ENCODE measurements around the gene TCF4.

The TCF4 gene

DNA sequence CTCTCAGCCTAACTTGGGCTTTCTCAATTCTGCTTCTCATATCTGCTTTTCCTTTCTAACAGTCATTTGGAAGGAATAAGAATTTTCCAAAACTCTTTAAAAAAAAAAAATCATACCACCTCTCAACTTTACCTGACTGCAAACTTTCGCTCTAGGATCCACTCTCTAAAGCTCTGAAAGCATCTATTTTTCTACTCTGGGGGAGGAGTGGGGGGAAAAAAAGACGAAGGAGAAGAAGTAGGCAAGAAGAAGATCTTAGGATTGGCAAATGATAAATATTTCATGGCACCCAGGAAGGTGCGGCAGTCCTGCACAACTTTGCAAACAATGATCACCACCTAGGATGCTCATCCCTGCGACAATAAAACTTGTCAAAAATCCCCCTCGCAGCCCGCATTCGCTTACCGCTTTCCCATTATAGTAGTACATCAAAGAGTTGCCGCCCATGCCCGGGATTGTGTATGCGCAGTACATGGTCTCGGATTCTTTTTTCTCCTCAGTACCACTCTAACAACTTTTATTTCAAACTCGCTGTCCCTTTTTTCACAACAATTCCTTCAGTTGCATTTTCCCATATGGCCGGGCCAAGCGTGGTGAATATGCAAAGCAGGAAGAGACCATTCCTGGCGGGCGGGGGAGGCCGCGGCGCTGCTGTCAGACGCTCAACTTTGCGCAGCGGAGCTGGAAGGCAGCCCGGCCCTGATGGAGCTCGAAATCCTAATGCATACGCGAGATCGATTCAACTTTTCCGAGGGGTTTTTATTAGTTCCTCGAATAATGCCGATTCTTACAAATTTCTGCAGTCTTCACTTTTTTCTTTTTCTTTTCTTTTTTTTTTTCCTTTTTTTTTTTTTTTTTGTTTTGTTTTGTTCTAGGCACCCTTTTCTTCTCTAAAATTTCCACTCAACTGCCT is 266.5 kb downstream of the TCF4 start:
- peak; percentile 96 for DNase-seq (ENCODE audit: low spot score)

DNA sequence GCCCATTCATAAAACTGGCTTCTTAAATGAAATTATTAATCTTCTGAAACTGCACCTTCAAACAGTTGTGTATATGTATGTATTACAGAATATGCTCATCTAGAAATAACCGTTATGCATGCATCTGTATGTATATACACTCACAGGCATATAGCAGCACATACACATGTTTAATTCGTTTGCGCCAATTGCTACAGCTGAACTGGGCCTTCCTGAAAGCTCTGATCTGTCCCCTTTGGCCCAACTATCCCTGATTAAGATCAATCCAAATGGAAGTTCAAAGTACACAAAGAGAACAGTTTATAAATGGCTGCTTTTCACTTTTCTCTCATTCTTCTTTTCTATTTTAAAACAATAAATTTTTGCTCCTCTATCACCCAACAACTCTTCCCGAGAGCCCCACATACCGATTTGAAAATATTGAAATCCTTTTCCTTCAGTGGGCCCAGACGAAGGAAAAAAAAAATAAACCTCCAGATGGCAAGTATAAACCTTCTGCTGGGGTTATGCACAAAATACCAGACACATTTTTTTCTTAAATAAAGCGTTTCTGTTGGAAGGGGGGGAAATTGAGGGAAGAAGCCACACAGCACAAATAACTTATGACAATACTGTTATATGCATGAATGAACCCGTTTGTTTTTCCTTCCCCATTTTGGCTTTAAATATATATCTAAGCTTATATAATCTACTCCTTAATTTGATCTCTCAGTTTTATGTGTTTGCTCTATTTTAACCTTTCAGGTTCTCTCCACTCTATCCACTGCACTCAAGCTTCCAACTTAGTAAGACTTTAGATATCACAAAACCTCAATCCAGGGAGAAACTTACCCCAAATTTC is 267.3 kb downstream of the TCF4 start:
- DNase-seq (ENCODE audit: low spot score): peak; percentile 65

DNA sequence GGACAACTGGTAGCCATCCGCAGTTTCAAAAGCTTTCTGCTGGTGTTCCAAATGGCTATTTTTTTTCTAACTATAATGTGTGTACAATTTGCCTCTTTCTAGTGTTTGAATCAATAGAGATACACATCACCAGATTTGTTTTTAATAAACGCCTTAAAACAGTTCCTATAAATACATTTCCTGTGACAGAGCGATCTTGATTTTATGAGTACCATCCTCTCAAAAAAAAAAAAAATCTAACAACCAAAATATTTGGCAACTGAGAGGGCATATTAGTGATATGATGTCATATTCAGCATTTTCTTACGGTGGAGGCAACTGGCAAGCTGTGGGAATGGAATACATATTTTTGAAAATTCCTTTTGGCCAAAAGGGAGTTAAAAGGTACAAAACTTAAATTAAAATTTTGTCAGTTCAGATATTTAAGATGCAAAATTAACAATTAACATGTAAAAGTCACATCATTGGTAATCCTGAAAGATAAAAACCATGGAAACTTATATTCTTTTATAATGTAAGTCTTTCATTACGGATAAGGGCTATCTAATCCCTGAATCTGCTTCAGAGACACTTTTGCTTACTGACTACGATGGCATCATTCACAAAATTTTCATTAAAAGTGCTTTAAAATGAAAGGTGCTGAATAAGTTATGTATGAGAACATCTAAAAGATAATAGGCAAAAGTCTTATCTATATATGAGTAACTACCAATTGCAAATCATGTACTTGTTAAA is 268.4 kb downstream of the TCF4 start:
- DNase-seq (ENCODE audit: low spot score): no peak

DNA sequence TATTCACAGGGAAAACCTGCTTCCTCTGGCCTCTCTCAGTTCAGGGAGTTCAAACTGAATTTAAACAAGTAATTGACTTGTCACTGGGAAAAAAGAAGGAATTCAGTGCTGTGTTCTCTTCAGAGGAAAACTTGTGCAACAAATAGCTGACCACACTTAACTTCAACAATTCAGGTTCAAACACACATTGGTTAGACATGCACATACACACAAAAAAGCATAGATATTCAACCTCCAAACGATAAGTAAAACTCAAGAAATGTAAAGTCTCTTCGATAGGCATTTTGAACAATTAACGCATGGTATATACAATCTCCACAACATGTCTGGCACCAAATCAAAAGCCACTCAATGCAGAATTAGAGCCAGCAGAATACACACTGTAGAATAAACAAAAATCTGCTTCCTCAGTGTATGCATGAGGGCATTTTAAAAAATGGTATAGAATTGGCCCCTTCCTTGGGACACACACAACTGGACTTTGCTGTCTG is 269.0 kb downstream of the TCF4 start:
- DNase-seq (ENCODE audit: low spot score): no peak

DNA sequence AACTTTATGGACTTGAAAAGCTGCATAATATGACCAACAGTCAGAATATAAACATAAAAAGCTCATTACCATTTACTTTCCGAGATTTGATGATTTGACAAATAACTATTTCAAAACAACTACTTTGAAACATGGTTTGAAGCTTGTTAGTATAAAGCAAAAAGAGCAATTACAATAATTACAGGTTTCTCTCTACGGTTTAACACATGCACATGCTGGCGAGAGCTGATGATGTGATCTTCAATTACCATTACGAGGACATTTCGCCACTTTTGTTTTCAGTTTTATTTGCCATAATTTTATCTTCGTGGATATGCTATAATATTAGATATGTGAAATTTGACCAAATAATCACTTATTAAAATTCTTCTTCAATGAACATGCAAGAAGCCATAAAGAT is 270.1 kb downstream of the TCF4 start:
- DNase-seq (ENCODE audit: low spot score): no peak

DNA sequence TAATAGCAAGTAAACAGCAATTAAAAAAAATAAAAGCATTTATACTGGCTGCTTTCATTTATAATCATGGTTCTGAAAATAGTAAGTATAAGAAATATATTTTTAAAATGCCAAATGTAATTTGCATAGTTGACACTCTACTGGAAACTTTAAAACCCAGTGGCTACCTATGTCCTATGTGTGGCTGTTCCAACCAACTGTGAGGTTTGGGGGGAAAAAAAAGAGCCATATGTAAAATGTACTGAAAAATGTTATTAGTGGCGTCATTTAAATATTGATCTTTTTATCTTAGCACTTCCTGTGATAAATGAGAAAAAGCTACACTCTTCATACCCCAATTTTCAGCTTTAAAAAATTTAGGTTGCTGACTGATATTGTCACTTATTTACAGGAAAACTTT is 270.7 kb downstream of the TCF4 start:
- DNase-seq (ENCODE audit: low spot score): no peak

DNA sequence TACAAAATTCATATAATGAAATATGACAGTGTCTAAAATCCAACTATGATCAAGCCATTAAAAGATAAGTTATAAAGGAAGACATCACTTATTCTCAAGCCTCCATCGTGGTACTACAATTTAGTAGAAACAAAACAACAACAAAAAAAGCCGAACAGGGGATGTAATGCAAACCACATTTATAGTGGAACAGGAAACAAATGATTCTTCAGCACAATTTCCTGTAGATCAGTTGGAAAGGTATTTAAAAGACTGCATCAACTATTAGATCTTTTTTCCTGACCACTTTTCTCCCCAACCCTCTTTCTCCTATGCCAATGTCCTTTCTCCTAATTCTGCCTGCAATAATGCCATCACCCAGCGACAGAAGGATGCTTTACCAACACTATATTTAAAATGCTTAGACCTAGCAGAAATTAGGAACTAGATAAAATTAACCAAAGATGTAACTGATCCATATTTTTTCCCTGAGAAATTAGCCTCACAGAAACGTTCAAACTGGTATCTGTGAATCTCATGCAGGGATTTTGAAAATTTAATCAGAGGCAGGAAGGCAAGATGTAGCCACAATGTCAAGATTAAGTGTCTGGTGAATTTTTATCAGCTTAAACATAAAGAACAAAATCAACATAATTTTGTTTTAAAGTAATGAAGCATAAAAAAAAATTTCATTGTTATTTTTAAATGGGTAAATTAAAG is 271.4 kb downstream of the TCF4 start:
- no peak for DNase-seq (ENCODE audit: low spot score)

DNA sequence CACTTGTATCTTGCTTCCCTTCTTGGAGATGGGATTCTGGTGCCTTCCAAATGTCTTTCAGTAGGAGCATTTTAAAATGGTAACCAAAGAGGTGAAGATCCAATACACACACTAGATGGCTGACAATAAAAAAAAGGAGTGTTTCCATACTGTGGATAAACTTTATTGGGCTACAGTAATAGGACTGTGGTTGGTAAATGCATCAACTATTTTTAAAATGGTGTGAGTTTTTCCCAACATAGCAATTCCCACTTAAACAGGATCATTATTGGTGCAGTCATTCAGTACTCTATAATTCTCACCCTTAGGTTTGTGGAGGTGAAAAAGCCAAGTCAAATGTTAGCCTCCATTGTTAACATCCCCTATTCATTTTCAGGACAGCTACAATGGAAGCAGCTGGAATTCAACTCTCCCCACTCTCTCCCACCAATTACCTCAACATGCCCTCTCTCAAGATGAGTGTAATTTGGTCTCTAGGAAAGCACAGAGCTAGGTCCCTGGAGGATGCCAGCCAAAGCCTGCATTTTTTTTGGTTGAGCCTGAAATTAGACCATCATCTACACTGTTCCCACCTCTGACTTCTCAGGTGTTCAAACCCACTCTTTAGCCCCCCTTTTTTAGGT is 273.3 kb downstream of the TCF4 start:
- no peak for DNase-seq (ENCODE audit: low spot score)

DNA sequence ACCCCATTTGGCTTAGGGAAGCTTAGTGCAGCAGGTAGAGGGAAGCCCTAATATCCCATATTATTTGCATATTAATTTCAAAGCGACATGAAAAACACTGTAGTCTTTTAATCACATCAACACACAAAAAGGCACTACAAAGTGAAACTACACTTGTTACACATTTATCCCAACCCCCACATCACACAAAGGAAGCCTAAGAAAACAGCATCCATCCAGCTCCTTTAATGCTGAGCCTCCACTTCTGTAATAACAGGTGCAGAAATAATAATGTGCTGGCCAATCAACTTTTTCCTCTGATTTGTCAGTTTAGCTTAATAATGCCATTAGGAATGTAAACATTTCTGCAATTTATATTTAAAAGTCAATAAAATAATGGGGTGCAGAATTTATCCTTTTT is 274.0 kb downstream of the TCF4 start:
- no peak for DNase-seq (ENCODE audit: low spot score)

DNA sequence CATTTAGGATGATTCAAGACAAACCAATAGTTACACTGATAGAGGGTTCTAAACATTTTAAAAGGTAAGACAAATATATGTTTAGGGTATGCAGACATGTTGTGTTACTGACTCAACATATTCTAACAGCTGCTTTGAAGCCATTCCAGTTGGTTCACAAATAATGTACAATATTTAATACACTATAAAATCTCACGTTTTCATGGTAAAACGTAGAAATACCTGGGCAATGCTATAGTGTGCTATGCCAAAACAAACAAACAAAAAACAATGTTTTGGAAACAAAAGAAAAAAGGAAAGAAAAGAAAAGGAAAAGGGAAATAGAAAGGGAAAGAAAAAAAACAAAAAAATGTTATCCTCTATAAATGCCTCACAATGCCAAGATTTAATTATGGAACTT is 277.1 kb downstream of the TCF4 start:
- DNase-seq (ENCODE audit: low spot score): no peak

DNA sequence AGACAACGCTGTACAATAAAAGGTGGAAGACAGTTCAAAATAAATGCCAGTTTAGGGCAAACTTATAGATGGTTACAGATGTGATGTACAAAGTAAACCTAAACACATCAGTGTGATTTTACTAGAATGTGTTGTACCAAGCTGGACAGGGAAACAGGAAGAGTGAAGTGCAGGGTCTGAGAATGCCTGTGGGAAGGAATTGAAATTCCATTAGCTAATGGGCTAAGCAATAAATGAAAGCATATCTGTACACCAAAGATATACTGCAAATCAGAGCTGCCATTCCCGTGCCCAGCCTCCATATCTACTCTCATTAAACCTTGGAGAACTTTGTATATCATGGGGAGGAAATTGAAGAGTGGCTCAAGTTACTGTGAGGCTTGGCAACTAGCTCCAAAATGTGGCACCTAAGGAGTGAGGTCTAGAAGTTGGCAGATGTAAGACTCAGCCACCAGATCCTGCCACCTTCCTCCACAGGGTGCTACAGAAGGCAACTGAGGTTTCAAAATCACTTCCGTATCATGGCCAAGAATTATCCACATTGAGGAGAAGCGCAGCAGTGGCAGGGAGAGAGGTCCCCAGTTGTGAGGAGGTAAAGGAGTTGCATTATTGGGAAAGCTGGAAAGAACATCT is 277.8 kb downstream of the TCF4 start:
- no peak for DNase-seq (ENCODE audit: low spot score)

DNA sequence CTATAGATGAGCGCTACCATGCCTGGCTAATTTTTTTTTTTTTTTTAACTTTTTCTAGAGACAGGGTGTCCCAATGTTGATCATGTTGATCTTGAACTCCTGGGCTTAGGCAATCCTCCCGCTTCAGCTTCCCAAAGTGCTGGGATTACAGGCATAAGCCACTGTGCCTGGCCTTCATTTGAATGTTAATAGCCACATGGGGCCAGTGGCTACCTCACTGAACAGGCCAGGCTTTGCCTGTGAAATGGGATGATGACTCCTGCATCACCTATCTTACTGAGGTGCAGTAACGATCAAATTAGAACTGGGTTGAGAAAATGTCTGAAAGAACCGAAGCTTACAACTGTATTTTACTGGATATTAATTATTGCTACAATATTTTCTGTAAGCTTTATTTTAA is 278.7 kb downstream of the TCF4 start:
- no peak for DNase-seq (ENCODE audit: low spot score)

DNA sequence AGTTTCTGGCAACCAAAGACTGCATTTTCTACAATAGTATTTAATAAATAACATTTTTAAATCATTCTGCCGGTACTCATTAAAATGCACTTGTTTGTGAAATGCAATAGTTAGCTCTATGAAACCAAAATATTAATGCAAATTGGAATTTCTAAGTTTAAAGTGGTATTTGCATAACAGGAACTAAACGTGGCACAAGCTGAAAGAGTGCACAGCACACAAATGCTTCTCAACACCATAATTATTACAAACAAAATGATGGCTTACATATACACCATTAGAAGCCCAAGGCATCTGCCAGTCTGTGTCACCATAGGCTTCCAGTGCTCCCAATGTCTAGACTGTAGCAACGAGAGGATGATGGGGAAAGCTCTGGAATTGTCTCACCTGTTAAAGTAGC is 280.5 kb downstream of the TCF4 start:
- DNase-seq (ENCODE audit: low spot score): no peak

DNA sequence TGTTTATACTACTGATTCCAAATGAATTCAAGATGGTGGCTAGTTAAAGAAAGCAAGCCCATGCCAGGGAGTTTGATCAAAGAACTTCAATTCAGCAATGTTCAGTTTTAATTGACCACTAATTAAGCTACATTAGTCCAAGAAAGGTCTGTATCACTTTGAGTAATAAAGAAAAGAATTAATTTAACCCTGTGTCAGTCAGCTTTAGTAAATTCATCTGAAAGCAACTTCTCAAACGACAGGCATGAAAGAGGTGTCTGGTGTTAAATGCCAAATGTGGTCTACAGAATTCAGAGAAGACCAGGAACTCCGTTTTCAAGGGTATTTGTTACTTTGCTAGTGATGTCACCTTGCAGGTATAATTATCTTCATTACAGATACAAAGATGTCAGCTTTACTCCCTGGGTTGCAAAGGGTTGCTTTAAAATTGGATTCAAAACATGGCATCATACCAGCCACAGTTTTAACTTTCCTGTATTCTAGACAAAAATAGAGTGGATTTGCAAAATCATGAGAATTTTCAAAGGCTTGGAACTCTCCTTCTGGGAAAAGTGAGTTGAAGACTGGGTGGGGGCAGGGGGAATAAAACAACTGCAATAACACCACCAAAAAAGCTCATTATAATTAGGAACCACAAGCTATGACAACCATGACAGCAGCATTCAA is 281.5 kb downstream of the TCF4 start:
- DNase-seq (ENCODE audit: low spot score): no peak

DNA sequence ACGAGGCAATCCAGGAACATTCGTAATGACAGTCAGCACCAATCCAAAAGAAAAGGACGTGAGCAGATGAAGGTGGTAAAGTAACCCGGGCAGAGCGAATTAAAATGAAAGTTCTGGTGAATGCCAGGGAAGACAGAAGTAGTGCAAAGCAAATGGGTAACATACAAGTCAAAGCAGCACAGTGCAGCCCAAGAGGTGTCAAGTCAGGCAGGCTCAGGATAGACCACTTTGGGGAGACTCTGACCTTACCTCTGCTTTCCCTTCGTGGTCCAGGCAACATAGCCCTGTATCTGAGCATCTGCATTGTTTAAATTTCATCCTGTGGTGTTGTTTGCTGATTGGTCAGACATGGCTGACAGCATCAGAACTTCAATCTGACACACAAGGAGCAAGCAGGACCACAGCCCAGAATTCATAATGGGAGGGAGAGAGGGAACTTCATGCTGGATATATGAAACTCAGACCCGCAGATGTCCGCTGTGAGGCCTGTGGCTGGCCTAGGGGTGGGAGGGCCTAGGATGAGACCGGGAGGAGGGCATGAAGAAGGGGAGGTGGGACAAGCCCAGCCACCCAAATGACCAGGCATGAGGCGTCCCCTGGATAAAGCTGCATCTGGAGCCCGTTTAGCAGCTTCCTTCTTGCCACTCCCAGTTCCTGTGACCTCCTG is 285.7 kb downstream of the TCF4 start:
- no peak for DNase-seq (ENCODE audit: low spot score)

DNA sequence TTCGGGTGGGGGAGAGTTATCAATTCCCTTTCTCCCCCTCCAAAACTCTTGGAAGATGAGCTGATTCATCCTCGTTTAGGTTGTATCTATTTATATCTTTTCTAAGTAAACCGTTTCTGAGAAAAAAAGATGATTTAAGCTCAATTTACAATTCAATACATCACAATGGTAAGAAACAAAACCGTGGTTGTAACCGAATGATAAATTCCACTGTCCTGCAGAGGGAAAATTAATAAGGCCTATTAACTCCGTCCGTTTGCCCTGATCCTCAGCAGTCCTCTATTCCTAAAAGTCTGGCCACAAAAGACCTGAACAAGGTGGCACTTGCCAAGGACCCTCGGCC is 286.2 kb downstream of the TCF4 start:
- no peak for DNase-seq (ENCODE audit: low spot score)

DNA sequence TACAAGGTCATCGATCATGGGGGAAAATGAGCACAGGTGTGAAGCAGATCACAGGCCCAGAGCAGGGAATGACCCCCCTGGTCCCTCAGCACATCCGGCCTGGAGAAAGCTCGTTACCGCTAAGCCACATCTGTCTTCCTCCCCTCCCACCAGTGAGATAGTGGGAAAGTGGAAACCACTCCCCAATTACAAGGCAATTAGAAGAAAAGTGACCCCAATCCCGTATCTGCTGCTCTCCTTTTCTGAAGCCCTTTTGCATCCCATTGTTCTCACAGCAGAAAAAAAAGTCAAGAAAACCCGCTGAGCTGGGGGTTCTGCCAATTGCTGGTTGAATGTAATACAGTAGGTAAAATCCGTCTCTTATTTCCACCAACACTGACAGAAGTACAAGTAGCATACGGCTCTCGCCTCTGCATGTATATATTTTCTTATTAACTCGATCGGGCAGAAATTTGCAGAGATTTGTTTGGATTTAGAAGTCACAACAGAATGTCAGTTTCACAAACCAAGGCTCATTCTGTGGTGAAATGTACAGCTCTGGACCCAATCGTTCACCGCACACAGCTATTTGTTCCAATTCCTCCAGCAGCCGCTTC is 287.0 kb downstream of the TCF4 start:
- DNase-seq (ENCODE audit: low spot score): no peak

DNA sequence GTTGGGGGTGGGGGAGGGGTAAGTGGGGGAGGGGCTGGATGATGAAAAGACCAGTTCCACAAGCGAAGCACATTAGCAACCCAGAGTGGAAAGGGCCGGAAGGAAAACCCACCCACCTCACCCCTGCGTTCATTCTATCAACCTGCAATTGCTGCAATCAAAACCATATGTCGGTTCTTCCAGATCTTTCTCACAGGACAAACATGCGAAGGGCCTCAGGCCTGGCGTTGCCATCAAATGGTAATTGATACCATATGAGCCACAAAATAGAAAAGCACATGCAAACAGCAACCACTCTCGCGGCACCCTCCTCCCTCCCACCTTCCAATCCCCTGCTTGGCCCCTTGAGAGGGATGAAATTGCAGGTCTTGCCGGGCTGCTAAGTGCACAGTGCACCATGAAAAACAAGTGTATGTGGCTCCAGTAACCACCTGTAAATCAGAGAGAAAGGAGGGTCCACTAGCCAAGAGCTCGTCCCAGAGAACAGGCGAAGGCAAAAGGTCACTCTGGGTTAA is 287.5 kb downstream of the TCF4 start:
- DNase-seq (ENCODE audit: low spot score): no peak

DNA sequence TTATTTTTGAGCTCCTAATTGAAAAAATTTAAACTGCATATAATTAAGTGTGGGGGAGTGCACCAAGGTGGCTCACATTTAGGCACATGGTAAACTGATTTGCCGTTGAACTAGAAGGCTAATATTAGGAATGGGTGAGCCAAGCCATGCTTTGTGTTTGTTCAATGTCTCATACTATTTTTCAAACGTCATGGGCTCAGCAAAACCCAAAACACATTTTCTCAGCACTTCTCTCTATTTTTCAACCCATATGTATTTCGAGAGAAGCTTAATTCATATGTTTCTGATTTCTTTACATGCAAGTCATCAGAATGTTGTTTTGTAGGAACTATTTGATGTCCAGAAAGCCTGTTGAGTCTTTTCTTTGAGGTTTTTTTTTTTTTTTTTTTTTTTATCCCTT is 291.2 kb downstream of the TCF4 start:
- DNase-seq (ENCODE audit: low spot score): no peak
